Pancreas (tissue), 10 donors: ENCODE results near the gene PCYT1B. TPM values are rescaled to one million over a fixed set of nuclear protein-coding genes. Genes with fewer than 3 reads are reported as not detected.
"Not testable (repeated sequence)": the region's sequence is repeated elsewhere in the genome, so short reads cannot be mapped to it uniquely, and the experiment has no call there.

Experiments
- ATAC-seq, 4 donors: fragments of 200-7000 bp; cut with Tn5 transposase; one replicate each; pipeline versions ENCODE4 v1.8.0 to v1.9.1; 2020; ENCODE audit warnings: mild to moderate bottlenecking in 4 of 4, moderate library complexity in 4 of 4
- DNase-seq, 6 donors: peaks; one replicate each; pipeline ENCODE4 v3.0.0-alpha.2; 2020
- FAIRE-seq: peaks from 2 replicates; lab custom pipeline; 2012; peaks lifted over from hg19 to GRCh38; lab: Jason Lieb, UNC
- H3K27ac ChIP-seq, 4 donors: fragments of 200-600 bp; sonication (generic); 1 replicate in 3 of 4; 2 replicates in 1 of 4; pipeline versions ENCODE4 v1.5.0 to v1.8.0; 2020
- H3K27me3 ChIP-seq, 4 donors: fragments of 200-600 bp; one replicate each; pipeline ENCODE4 v1.8.0; 2021
- H3K36me3 ChIP-seq, 3 donors: fragments of 200-600 bp; sonication (generic) in 1 of 3; one replicate each; pipeline versions ENCODE4 v1.5.0 to v1.8.0; 2020 to 2021
- H3K4me1 ChIP-seq, 3 donors: fragments of 200-600 bp; one replicate each; pipeline ENCODE4 v1.8.0; 2021
- H3K4me3 ChIP-seq, 4 donors: fragments of 200-600 bp; sonication (generic) in 2 of 4; one replicate each; pipeline versions ENCODE4 v1.5.0 to v1.8.0; 2020 to 2021
- H3K9me3 ChIP-seq, 4 donors: fragments of 200-600 bp; one replicate each; pipeline ENCODE4 v1.8.0; 2021
- CTCF ChIP-seq, 4 donors: fragments of 200-600 bp; sonication (generic) in 3 of 4; IDR thresholded peaks; one replicate each; pipeline versions ENCODE4 v1.5.0 to v1.8.0; 2021; ENCODE audit warnings: antibody characterized with exemption in 4 of 4
- WGBS, 2 donors: extraction: QIAGEN DNeasy Blood & Tissue Kit; methylation state at CpG; one replicate each; pipeline ENCODE4 v1.1.7; 2013; 5-methylcytosine and 5-hydroxymethylcytosine counted together
- intact Hi-C, 3 donors: fragments of 100-400 bp; cut with DNase I; formaldehyde crosslinking; loops; one replicate each; pipeline versions ENCODE4 v1.11.1 to v1.14.2; 2022
- polyA plus RNA-seq, 2 donors: library from polyadenylated mRNA; stranded (reverse); fragments of 200-250 nt; gene quantifications; one replicate each; pipeline ENCODE4 v1.2.3, GENCODE V29; 2013
- total RNA-seq, 6 donors: library from RNA; stranded (reverse); fragmentation: NEBNext Ultra II Directional in 4 of 6; extraction: Animal tissue kit (Norgen Biotek cat#: 25700) in 4 of 6; gene quantifications; one replicate each; pipeline versions ENCODE4 v1.2.1 to v1.2.4, GENCODE V29; 2021 to 2023
- donor health status: healthy with polysubstance abuse.
- donor health status: DM: no; HTN: no; CAD: no; lungs with moderate emphysema.
- donor health status: DM: no; HTN: no; CAD: no.
- donor health status: control.
- donor health status: control.
- donor health status: Bipolar disorder and iron deficiency.
- donor health status: DM: yes; HTN: yes; CAD: no.
- donor health status: DM: no; HTN: no; CAD: no.
- donor health status: DM: no; HTN: no; CAD: no.
- donor health status: DM: yes; HTN: yes; CAD: no.

Gene PCYT1B
- total and polyA plus RNA-seq, 8 donors = 0.84 to 2.9 (median 1.7) TPM

DNA sequence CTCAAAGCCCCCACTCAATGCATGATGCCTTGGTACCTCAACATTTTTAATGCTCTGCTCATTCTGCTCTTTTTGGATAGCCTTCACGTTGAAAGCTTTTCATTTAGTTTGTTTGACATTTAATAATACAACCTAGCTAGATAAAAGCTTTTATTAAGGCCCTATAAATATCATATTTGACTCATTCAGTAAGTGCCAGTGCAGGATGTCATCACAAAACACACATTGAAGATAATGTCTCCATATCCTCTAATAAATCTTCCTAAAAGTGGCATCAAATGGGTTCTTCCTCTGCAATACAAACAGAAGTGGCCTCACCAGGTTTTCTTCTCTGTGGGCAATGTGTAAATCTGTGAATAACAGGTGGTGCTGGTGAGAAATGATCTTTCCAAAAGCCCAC, 12.0 kb upstream of the PCYT1B start:
- FAIRE-seq (no peak), ATAC-seq (no peak), DNase-seq (no peak)
- Histone ChIP-seq H3K27ac (no peak overlapping the region), H3K4me3 (no peak overlapping the region), H3K36me3 (no peaks in the 10 kb centered on the region), H3K9me3 (no peaks in the 10 kb centered on the region), H3K4me1 (no peaks in the 10 kb centered on the region), H3K27me3 (peaks cover 0 to 7% (median 0%) of the 10 kb centered on the region in 4 donors)
- intact Hi-C loops = no loop called here
- WGBS, 2 donors = 42 to 54% methylated on average over 1 of the region's 1 CpG
- no peak for TF ChIP-seq CTCF (IDR thresholded peaks at IDR 0.05)

DNA sequence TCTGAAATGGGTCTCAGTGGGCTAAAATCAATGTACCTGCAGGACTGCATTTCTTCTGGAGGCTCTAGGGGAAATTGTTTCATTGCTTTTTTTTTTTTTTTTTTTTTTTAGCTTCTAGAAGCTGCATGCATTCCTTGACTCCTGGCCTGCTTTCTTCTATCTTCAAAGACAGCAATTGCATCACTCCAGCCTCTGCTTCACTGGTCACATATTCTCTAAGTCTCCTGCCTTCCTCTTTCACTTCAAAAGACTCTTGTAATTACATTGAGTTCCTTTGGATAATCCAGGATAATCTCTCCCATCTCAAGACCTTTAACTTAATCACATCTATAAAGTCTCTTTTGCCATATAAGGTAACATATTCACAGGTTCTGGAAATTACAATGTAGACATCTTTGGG, 11.3 kb upstream of the PCYT1B start:
- H3K4me1 ChIP-seq = no peaks in the 10 kb centered on the region
- peak; percentile 86 for FAIRE-seq

DNA sequence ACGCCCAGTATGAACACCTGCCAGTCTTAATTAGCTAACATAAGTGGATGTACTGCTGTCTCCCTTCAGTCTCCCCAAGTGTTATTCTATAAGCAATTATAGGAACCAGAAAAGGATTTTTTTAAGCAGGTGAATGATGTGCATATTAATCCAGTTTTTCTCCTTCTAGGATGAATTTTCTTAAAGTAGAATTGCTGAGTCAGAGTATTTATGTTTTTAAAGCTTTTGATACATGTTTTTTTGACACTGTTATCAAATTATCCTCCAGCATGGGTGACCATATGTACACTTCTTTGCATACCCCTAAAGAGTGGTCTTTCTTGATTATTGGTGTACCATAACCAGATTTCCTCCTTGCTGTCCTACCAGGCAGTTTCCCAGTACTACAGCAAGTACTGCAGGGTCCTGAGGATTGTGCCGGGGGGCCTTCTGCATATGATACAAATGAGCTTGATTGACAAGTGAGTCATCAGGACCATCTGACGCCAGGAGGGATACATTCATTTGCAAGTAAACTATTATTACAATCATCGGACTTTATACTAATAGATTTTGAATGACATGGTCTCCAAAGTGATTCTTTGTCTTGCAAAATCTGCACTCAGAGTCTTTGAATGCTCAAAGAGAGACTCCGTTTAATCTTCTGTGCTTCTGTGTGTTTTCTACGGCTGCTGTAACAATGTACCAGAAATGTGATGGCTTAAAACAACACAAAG, 10.7 kb upstream of the PCYT1B start:
- DNase-seq = no peak
- no peak for TF ChIP-seq CTCF (IDR thresholded peaks at IDR 0.05)
- intact Hi-C loops = no loop called here
- Histone ChIP-seq H3K4me3 (no peak overlapping the region), H3K9me3 (no peaks in the 10 kb centered on the region), H3K27me3 (peaks cover 0 to 7% (median 0%) of the 10 kb centered on the region in 4 donors), H3K27ac (no peak overlapping the region), H3K4me1 (no peaks in the 10 kb centered on the region), H3K36me3 (no peaks in the 10 kb centered on the region)
- FAIRE-seq = no peak
- no peak for ATAC-seq
- 55 to 58% methylated on average over 6 of the region's 6 CpGs for WGBS, 2 donors

More for the DNA sequence above, 11.3 kb upstream of the PCYT1B start:
- DNase-seq = no peak
- TF ChIP-seq CTCF (IDR thresholded peaks at IDR 0.05) = no peak
- H3K36me3 ChIP-seq = no peaks in the 10 kb centered on the region
- H3K9me3 ChIP-seq = no peaks in the 10 kb centered on the region
- H3K27ac ChIP-seq = no peak overlapping the region
- ATAC-seq = no peak
- H3K4me3 ChIP-seq = no peak overlapping the region
- H3K27me3 ChIP-seq = peaks cover 0 to 7% (median 0%) of the 10 kb centered on the region in 4 donors
- intact Hi-C loops = no loop called here

GRCh38 chrX:24655679-24656078, 8.5 kb upstream of the PCYT1B start:
- H3K4me1 ChIP-seq, H3K36me3 ChIP-seq, H3K4me3 ChIP-seq, DNase-seq, H3K27ac ChIP-seq, ATAC-seq, FAIRE-seq, H3K9me3 ChIP-seq, intact Hi-C loops: not testable (repeated sequence)
- peaks cover 0 to 12% (median 0%) of the 10 kb centered on the region in 4 donors for H3K27me3 ChIP-seq
- WGBS, 2 donors = 72 to 80% methylated on average over 9 of the region's 9 CpGs

GRCh38 chrX:24651783-24652182, 4.6 kb upstream of the PCYT1B start:
- Histone ChIP-seq H3K9me3 (no peaks in the 10 kb centered on the region), H3K4me1 (no peaks in the 10 kb centered on the region), H3K36me3 (no peaks in the 10 kb centered on the region), H3K27ac (no peak overlapping the region), H3K27me3 (peaks cover 0 to 13% (median 0%) of the 10 kb centered on the region in 4 donors), H3K4me3 (no peak overlapping the region)
- intact Hi-C loops = no loop called here
- 80 to 92% methylated on average over 2 of the region's 2 CpGs for WGBS, 2 donors
- DNase-seq (no peak), ATAC-seq (no peak), FAIRE-seq (no peak)
- TF ChIP-seq CTCF (IDR thresholded peaks at IDR 0.05) = no peak
